ENCODE results near the gene CDH23.

GRCh38 chr10:71637305-71637704, 240.6 kb downstream of the CDH23 start:
- TF ChIP-seq CTCF (IDR thresholded peaks at IDR 0.05; ENCODE audit: low read depth, low read length, poor library complexity, severe bottlenecking) (no peak), EZH2phosphoT487 (IDR thresholded peaks at IDR 0.05; ENCODE audit: borderline replicate concordance, low read length) (no peak)
